T-helper 2 cell treated with Interferon-gamma antibody and Interleukin-4, amounts not matched to agents 5 μg/mL and 100 μg/mL, for 36 hours (primary cell): ENCODE measurements around the gene SLC16A12.

Experiments
- DNase-seq: peaks from one replicate; pipeline ENCODE4 v3.0.0; 2021; ENCODE audit warnings: low spot score
- H3K27ac Mint-ChIP-seq: one replicate; pipeline ENCODE4 v1.8.0; 2021; ENCODE audit warnings: mild to moderate bottlenecking, mixed read lengths
- H3K27me3 Mint-ChIP-seq: one replicate; pipeline ENCODE4 v1.8.0; 2021; ENCODE audit warnings: low read depth, mixed read lengths
- H3K36me3 Mint-ChIP-seq: one replicate; pipeline ENCODE4 v1.8.0; 2021; ENCODE audit warnings: low read depth, mixed read lengths
- H3K4me1 Mint-ChIP-seq: one replicate; pipeline ENCODE4 v1.8.0; 2021; ENCODE audit warnings: low read depth, mixed read lengths
- H3K4me3 Mint-ChIP-seq: one replicate; pipeline ENCODE4 v1.8.0; 2022; ENCODE audit warnings: mild to moderate bottlenecking, moderate library complexity, mixed read lengths
- H3K9me3 Mint-ChIP-seq: one replicate; pipeline ENCODE4 v1.8.0; 2021; ENCODE audit warnings: mixed read lengths

SLC16A12 gene

DNA sequence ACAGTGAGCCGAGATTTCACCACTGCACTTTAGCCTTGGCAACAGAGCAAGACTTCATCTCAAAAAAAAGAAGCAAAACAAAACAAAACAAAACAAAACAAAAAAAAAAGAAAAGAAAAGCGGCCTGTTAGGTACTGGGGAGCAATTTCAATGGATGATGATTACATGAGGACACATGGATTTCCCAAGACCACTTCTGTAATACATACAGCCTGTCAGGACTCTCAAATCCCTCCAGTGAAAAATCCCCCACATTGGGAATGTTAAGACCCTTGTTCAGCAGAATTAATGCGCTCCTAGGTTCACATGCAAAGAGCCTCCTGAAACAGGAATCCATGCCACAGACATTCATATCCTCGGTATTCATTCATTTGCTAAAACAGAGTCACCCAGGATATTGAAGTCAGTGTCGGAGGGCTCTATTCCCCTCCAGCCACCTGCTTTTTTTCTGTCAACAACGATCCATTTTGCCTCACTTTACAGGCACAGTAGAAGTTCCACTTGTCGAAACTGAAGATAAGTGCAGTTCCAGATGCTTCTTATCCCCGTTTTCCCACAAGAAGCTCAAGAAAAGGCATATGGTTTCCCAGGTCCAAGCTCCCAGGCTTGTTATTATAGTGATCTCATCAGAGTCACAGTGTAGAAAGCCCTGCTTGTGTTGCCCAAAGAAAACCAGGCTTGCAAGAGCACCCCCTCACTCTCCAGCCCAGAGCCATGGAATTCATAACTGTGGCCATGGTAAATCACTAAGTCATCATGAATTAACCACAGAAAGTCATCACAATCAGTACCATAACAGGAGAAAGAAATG is 20.2 kb downstream of the SLC16A12 start:
- Mint-ChIP-seq H3K27me3 (peaks cover 8% of the 10 kb centered on the region), H3K4me3 (no peak overlapping the region), H3K36me3 (no peaks in the 10 kb centered on the region), H3K4me1 (no peaks in the 10 kb centered on the region), H3K27ac (no peak overlapping the region), H3K9me3 (no peaks in the 10 kb centered on the region)
- no peak for DNase-seq

DNA sequence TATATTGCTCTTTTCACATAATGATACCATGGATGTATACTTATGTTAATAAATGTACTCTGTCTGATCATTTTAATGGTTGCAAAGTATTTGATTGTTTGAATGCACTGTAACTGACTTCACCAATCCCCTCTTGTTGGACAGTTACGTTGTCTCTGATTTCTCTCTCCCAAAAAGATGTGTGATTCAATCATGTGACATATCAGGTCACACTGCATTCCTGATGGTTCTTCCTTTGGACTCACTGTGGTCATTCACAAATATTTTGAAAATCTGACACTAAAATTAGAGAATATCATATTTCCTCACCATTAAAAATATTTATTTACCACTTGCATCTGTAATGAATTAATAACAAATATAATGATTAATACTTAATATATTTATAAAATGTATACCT is 22.2 kb downstream of the SLC16A12 start:
- no peak for DNase-seq
- Mint-ChIP-seq H3K4me3 (no peak overlapping the region), H3K4me1 (no peaks in the 10 kb centered on the region), H3K9me3 (no peaks in the 10 kb centered on the region), H3K36me3 (no peaks in the 10 kb centered on the region), H3K27ac (no peak overlapping the region), H3K27me3 (peaks cover 7% of the 10 kb centered on the region)

DNA sequence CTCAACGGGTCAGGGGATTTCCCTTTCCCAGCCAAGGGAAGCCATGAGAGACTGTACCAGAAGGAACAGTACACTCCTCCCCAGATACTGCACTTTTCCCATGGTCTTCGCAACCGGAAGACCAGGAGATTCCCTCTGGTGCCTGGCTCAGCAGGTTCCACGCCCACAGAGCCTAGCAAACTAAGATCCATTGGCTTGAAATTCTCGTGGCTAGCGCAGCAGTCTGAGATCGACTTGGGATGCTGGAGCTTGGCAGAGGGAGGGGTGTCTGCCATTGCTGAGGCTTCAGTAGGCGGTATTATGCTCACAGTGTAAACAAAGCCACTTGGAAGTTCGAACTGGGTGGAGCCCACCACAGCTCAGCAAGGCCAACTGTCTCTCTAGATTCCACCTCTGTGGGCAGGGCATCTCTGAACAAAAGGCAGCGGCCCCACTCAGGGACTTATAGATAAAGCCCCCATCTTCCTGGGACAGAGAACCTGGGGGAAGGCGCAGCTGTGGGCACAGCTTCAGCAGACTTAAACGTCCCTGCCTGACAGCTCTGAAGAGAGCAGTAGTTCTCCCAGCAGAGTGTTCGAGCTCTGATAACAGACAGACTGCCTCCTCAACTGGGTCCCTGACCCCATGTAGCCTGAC is 29.6 kb downstream of the SLC16A12 start:
- Mint-ChIP-seq H3K36me3 (no peaks in the 10 kb centered on the region), H3K9me3 (no peaks in the 10 kb centered on the region), H3K4me3 (no peak overlapping the region), H3K27ac (no peak overlapping the region), H3K27me3 (peaks cover 6% of the 10 kb centered on the region), H3K4me1 (peaks cover 10% of the 10 kb centered on the region)
- no peak for DNase-seq

DNA sequence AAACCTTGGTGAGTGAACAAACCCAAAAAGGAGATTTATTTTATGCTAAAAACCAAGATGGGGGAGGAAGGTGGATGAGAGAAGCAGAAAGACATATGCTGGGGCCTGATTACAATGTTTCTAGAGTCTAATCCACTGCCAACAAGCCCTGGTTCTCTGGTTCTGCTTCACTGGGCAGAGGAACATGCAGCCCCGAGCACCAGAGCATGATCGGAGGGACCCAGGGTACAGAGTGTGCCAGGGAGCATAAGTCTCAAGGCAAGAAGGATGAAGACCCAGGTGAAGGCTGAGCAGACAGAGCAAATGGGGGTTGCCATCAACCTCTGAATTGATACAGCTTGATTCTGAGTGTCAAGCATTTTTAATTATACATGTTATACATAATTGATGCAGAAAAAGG is 30.7 kb downstream of the SLC16A12 start:
- Mint-ChIP-seq H3K4me1 (peaks cover 10% of the 10 kb centered on the region), H3K4me3 (no peak overlapping the region), H3K27ac (no peak overlapping the region), H3K9me3 (no peaks in the 10 kb centered on the region), H3K36me3 (no peaks in the 10 kb centered on the region), H3K27me3 (peaks cover 5% of the 10 kb centered on the region)
- no peak for DNase-seq

DNA sequence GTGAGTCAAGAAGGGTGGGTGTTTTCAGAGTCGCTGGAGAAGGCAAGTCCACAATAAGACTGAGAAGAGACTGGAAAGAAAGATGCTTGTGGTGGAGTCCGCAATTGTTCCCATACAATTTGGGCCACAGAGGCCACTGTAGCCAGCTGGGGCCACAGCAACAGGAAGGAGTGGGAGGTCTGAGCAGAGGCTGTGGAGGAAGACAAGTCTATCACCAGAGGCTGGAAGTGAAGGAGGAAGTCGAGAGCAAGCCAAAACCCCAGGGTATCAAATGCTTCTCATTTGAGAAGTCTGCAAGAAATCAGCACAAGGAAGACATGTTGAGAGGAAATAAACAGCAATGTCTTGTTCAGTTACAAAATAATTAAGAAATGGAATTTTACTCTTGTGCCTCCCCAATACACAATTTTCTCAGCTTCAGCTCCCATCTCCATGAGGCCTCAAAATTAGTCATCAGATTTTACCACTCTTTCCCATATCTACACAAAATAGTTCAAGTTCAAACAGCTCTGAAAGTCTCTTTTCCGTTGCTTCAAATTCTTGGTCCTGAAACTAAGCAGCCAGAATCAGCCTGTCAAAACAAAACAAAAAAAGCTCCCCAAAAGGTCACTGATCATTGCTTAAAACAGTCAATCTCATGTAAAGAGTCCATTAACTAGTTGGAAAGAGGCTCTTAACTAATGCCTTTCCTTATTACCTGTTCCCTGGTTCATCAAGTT is 31.6 kb downstream of the SLC16A12 start:
- DNase-seq: no peak
- H3K4me3 Mint-ChIP-seq: no peak overlapping the region
- no peak overlapping the region for H3K27ac Mint-ChIP-seq

DNA sequence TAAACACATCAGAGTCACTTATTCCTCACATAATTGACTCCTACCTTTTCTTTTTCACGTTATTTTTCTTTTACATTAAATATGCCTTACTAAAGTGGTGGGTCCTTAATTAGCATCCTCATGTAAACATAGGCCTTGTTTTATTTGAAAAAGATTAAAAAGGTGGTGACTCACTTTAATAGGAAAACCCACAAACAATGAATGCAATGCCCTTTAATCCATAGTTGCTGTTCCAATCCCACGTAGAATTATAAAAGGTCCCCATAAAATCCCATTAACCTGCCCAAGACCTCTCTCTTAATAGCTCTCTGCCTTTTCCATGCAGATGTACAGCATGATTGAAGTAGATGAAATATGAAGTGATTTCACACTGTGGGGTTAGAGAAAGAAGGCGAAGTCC is 32.2 kb downstream of the SLC16A12 start:
- Mint-ChIP-seq H3K27me3 (peaks cover 5% of the 10 kb centered on the region), H3K9me3 (no peaks in the 10 kb centered on the region), H3K36me3 (no peaks in the 10 kb centered on the region), H3K4me1 (peaks cover 13% of the 10 kb centered on the region), H3K27ac (no peak overlapping the region), H3K4me3 (no peak overlapping the region)
- no peak for DNase-seq

More for the DNA sequence above, 31.6 kb downstream of the SLC16A12 start:
- Mint-ChIP-seq H3K36me3 (no peaks in the 10 kb centered on the region), H3K27me3 (peaks cover 5% of the 10 kb centered on the region), H3K9me3 (no peaks in the 10 kb centered on the region), H3K4me1 (peaks cover 13% of the 10 kb centered on the region)

DNA sequence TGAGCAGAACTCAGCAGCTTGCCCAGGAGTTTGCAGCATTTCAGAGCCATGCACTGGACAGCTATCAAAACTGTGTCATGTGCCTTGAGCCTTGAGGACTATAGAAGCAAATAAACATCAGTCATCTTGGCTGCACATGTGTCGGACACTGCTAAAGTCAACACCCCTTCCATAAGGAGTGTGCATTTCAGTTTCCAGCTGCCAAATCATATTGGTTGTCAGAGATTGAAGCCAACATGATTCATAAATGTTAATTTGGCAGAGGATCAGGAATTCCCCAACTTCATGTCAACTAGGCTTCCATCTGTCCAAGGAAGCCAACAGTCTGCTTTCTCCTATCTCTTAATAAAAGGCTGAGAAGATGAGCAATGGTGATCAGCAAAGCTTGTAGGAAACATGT is 32.8 kb downstream of the SLC16A12 start:
- DNase-seq: no peak
- Mint-ChIP-seq H3K4me3 (no peak overlapping the region), H3K27me3 (peaks cover 5% of the 10 kb centered on the region), H3K9me3 (no peaks in the 10 kb centered on the region), H3K27ac (no peak overlapping the region), H3K36me3 (no peaks in the 10 kb centered on the region), H3K4me1 (peaks cover 13% of the 10 kb centered on the region)

DNA sequence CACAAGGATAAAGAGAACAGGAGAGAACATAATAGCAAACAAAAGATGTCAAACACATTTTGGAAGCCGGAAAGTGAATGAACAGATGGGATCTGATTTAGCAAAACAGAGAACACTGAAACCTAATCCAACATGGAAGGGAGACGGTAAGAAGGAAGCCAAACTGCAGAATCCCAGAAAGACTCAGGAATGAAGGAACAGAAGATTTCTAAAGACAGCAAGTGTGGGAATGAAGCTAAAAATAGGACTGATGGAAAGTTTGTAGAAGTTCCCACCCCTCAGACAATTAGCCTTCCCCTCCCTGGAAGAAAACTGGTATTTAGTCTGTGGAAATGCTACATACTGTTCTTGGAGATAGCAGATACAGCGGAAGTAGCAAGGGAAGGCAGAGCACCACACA is 40.8 kb downstream of the SLC16A12 start:
- Mint-ChIP-seq H3K4me3 (no peak overlapping the region), H3K9me3 (no peaks in the 10 kb centered on the region), H3K27ac (no peak overlapping the region)

DNA sequence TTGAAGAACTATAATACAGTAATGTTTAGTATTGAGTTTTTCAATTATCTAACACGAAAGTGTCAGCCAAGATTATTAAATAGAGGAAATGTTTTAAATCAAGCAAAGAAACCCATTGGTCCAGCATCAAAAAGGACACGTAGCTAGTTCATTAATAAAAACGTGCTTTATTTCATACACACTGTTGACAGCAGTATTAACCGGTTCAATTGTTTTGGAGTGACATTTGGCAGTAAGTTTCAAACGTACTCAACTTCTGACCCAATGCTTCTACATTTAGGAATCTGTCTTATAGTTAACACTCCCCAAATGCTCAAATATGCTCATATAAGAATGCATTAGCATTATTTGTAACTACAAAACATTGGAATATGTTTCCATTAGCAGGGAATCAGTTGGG is 41.3 kb downstream of the SLC16A12 start:
- H3K27ac Mint-ChIP-seq: no peak overlapping the region
- no peaks in the 10 kb centered on the region for H3K36me3 Mint-ChIP-seq
- H3K27me3 Mint-ChIP-seq: peaks cover 16% of the 10 kb centered on the region
- no peak for DNase-seq
- no peaks in the 10 kb centered on the region for H3K4me1 Mint-ChIP-seq
- H3K4me3 Mint-ChIP-seq: no peak overlapping the region
- H3K9me3 Mint-ChIP-seq: no peaks in the 10 kb centered on the region

More for the DNA sequence above, 40.8 kb downstream of the SLC16A12 start:
- no peak for DNase-seq
- Mint-ChIP-seq H3K36me3 (no peaks in the 10 kb centered on the region), H3K27me3 (peaks cover 17% of the 10 kb centered on the region), H3K4me1 (peaks cover 2% of the 10 kb centered on the region)

DNA sequence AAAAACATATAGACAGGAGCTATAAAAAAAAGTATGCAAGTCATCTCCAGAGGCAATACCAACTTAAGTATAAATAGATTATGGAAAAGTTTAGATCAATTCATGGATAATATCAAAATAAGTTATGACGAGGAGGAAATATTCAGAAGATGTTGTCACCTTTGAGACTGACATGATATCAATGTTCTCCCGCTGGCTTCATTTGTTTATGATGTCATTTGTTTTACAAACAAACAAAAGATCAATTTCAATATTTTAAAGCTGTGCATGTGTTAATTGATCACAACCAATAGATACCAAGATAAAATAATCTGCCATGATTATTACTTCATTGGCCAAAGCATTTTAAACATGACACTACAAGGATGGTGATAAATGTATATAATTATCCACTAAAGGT is 43.5 kb downstream of the SLC16A12 start:
- H3K4me1 Mint-ChIP-seq: no peaks in the 10 kb centered on the region
- no peak overlapping the region for H3K27ac Mint-ChIP-seq
- H3K36me3 Mint-ChIP-seq: no peaks in the 10 kb centered on the region
- no peaks in the 10 kb centered on the region for H3K9me3 Mint-ChIP-seq
- no peak overlapping the region for H3K4me3 Mint-ChIP-seq
- H3K27me3 Mint-ChIP-seq: peaks cover 16% of the 10 kb centered on the region
- DNase-seq: no peak

DNA sequence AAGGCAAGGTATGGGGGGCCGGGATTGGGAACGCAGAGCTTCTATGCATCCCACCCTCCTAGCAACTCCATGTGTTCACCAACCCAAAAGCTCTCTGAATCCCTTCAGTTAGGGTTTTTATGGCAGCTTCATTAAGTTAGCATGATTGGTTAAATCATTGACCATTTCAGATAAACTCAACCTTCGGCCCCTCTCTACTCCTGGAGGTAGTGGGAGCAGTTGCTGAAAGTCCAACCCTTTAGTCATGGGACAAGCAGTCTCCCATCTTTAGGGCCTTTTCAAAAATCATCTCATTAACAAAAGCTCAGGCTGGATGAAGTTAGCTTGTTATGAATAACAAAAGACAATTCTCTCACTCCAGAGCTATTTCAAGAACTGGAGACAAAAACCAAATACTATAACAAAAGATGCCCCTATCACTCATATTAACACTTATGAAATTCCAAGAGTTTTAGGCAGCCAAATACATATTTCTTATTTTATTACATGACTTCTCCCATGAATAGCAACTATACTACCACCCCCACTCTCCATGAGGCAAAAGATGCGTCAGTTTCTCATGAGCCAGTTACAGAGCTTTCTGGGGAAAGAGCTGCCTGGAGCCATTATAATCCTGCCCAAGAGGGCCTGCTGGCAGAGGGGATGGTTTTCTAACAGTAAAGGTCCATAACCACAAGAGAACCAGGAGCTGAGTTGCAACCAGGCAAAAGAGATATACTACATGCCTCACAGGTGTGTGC is 44.6 kb downstream of the SLC16A12 start:
- H3K9me3 Mint-ChIP-seq: no peaks in the 10 kb centered on the region
- no peaks in the 10 kb centered on the region for H3K36me3 Mint-ChIP-seq
- no peak for DNase-seq
- H3K4me1 Mint-ChIP-seq: no peaks in the 10 kb centered on the region
- H3K4me3 Mint-ChIP-seq: no peak overlapping the region
- H3K27me3 Mint-ChIP-seq: peaks cover 12% of the 10 kb centered on the region
- no peak overlapping the region for H3K27ac Mint-ChIP-seq

DNA sequence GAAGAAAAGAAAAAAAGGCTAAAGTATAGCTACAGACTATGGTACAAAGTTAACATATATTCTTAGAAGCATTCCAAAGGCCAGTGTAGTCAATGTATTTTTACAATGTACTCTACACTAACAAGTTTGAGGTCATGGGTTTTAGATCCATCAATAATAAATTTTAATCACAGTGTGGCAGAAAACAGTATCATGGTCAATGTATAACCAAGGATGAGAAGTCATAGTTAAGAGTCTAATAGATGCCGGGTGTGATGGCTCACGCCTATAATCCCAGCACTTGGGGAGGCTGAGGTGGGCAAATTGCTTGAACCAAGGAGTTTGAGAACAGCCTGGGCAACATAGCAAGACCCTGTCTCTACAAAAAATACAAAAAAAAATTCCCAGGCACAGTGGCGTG is 53.1 kb downstream of the SLC16A12 start:
- DNase-seq: no peak
- H3K4me1 Mint-ChIP-seq: no peaks in the 10 kb centered on the region
- no peaks in the 10 kb centered on the region for H3K9me3 Mint-ChIP-seq
- H3K27me3 Mint-ChIP-seq: peaks cover 10% of the 10 kb centered on the region
- H3K36me3 Mint-ChIP-seq: no peaks in the 10 kb centered on the region
- no peak overlapping the region for H3K27ac Mint-ChIP-seq
- no peak overlapping the region for H3K4me3 Mint-ChIP-seq

DNA sequence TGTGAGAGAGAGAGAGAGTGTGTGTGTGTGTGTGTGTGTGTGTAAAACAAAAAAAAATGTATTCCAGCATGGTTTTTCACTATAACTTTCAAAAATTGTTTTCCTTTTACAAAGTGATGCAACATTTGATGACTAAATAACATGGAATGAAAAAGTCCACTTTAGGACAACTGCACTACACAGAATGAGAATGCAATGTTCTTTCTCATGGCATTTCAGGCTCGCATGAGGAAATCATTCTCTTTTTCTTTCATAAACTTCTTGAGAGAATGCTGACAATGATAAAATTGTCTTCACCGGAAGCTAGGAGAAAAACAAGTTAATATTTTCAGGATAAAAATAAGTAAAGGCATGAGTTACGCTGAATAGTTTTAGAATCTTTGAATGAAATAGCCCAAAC is 53.7 kb downstream of the SLC16A12 start:
- Mint-ChIP-seq H3K4me3 (no peak overlapping the region), H3K27me3 (peaks cover 10% of the 10 kb centered on the region), H3K27ac (no peak overlapping the region), H3K4me1 (no peaks in the 10 kb centered on the region), H3K9me3 (no peaks in the 10 kb centered on the region), H3K36me3 (no peaks in the 10 kb centered on the region)
- DNase-seq: no peak
